PC-3 (cell line): Measurements from ENCODE around the gene HTR5A. TPM values are rescaled to one million over a fixed set of nuclear protein-coding genes. Genes with fewer than 3 reads are reported as not detected.
A peak's percentile ranks its signal among the peaks of the same experiment; 100 is the strongest.

ENCODE experiments used
- ATAC-seq: fragments of 200-7000 bp; cut with Tn5 transposase; 2 replicates; pipeline ENCODE4 v1.9.1; 2020; ENCODE audit warnings: mild to moderate bottlenecking, moderate library complexity
- BruUV-seq: library from RNA; stranded (reverse); fragments of 400-500 nt; replicated peaks from 2 replicates; lab custom pipeline; 2021; lab: Mats Ljungman, UMichigan
- CTCF ChIA-PET: fragments of 300-600 bp; sonication (Branson Sonifier 250); formaldehyde crosslinking; loops from one replicate; lab custom pipeline; 2022; ENCODE audit warnings: antibody characterized with exemption; lab: Charles Lee
- POLR2A ChIA-PET: fragments of 300-600 bp; sonication (Branson Sonifier 250); formaldehyde crosslinking; loops from one replicate; lab custom pipeline; 2022; ENCODE audit warnings: antibody characterized with exemption; ENCODE audit not compliant: unreplicated experiment; lab: Charles Lee
- DNase-seq: peaks from one replicate; pipeline ENCODE4 v3.0.0-alpha.2; 2015
- H2AFZ ChIP-seq: fragments of 300-600 bp; sonication (generic); 2 replicates; pipeline ENCODE4 v1.6.0; 2016; ENCODE audit warnings: antibody characterized with exemption, low read length
- H3F3A ChIP-seq: fragments of 300-600 bp; sonication (generic); one replicate; pipeline ENCODE4 v1.6.0; 2017; ENCODE audit warnings: antibody characterized with exemption, low read length, control low read depth, mild to moderate bottlenecking; ENCODE audit not compliant: unreplicated experiment
- H3K27ac ChIP-seq: fragments of 300-600 bp; sonication (generic); 2 replicates; pipeline ENCODE4 v1.5.1; 2016; ENCODE audit warnings: mild to moderate bottlenecking, low read length
- H3K27me3 ChIP-seq: fragments of 300-600 bp; sonication (generic); 2 replicates; pipeline ENCODE4 v1.6.1; 2016; ENCODE audit warnings: low read length, mixed read lengths
- H3K36me3 ChIP-seq: fragments of 300-600 bp; sonication (generic); 2 replicates; pipeline ENCODE4 v1.6.1; 2016; ENCODE audit warnings: low read depth, mixed run types, low read length, mixed read lengths
- H3K4me1 ChIP-seq: fragments of 300-600 bp; sonication (generic); 2 replicates; pipeline ENCODE4 v1.5.1; 2016; ENCODE audit warnings: low read length; ENCODE audit not compliant: insufficient read depth
- H3K4me2 ChIP-seq: fragments of 300-600 bp; sonication (generic); 2 replicates; pipeline ENCODE4 v1.6.0; 2016; ENCODE audit warnings: low read length
- H3K4me3 ChIP-seq: fragments of 300-600 bp; sonication (generic); 2 replicates; pipeline ENCODE4 v1.5.1; 2016; ENCODE audit warnings: mild to moderate bottlenecking, low read length, mixed read lengths
- H3K79me2 ChIP-seq: fragments of 300-600 bp; sonication (generic); 2 replicates; pipeline ENCODE4 v1.6.1; 2017; ENCODE audit warnings: low read length, mixed read lengths
- H3K9ac ChIP-seq: fragments of 300-600 bp; sonication (generic); 2 replicates; pipeline ENCODE4 v1.6.0; 2016; ENCODE audit warnings: mild to moderate bottlenecking, low read length
- H3K9me2 ChIP-seq: fragments of 300-600 bp; sonication (generic); replicated peaks from 2 replicates; pipeline ENCODE4 v1.6.1; 2016; ENCODE audit warnings: mixed run types, low read length, mixed read lengths
- H3K9me3 ChIP-seq: fragments of 300-600 bp; sonication (generic); 2 replicates; pipeline ENCODE4 v1.6.1; 2016; ENCODE audit warnings: low read length, mixed read lengths
- H4K20me1 ChIP-seq: fragments of 300-600 bp; sonication (generic); 2 replicates; pipeline ENCODE4 v1.6.1; 2016; ENCODE audit warnings: low read length, mixed read lengths
- EZH2 ChIP-seq: fragments of 300-600 bp; sonication (generic); IDR thresholded peaks from one replicate; pipeline ENCODE4 v1.6.1; 2017; ENCODE audit warnings: antibody characterized with exemption, mild to moderate bottlenecking, low read length; ENCODE audit not compliant: unreplicated experiment
- EZH2phosphoT487 ChIP-seq: fragments of 300-600 bp; sonication (generic); IDR thresholded peaks from 2 replicates; pipeline ENCODE4 v1.6.1; 2018; ENCODE audit warnings: mild to moderate bottlenecking, antibody characterized with exemption, low read length, borderline replicate concordance
- intact Hi-C: fragments of 100-400 bp; cut with micrococcal nuclease; formaldehyde crosslinking; loops from 2 replicates; pipeline ENCODE4 v1.9.0; 2023
- total RNA-seq: library from RNA; depleted of rRNA; stranded (reverse); fragments of >200 nt; gene quantifications from 2 replicates; pipeline ENCODE4 v1.2.3, GENCODE V29; 2014
- TF ChIP-seq, protein P1 (sequence below): fragments of 300-600 bp; sonication (generic); conservative IDR thresholded peaks from 2 replicates; pipeline ENCODE4 v1.5.1; 2017; ENCODE audit warnings: antibody characterized with exemption, low read depth, mild to moderate bottlenecking, low read length

HTR5A gene
- total RNA-seq, 1 experiment from 2014 or later, result not detected

DNA sequence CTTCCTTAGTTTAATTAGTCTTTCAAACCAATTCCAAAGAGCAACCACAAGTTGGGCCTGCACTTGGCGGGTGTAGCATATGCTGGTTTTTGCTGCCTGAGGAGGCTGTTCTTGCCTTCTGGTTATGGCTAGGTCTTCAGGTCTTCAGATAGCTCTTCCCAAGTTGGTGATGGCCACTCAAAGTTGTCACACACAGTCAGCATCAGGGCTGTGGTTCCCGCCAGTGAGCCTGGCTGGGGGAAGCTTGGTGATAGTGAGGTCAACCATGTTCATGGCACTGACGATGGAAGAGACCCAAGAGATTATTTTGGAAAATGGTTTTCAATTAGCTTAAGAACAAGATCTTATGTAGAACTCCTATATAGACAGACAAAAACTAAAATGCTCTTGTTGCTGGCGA is 18.8 kb upstream of the HTR5A start:
- BruUV-seq, result no TSS peak
- TF ChIP-seq, protein P1, sequence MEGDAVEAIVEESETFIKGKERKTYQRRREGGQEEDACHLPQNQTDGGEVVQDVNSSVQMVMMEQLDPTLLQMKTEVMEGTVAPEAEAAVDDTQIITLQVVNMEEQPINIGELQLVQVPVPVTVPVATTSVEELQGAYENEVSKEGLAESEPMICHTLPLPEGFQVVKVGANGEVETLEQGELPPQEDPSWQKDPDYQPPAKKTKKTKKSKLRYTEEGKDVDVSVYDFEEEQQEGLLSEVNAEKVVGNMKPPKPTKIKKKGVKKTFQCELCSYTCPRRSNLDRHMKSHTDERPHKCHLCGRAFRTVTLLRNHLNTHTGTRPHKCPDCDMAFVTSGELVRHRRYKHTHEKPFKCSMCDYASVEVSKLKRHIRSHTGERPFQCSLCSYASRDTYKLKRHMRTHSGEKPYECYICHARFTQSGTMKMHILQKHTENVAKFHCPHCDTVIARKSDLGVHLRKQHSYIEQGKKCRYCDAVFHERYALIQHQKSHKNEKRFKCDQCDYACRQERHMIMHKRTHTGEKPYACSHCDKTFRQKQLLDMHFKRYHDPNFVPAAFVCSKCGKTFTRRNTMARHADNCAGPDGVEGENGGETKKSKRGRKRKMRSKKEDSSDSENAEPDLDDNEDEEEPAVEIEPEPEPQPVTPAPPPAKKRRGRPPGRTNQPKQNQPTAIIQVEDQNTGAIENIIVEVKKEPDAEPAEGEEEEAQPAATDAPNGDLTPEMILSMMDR, result no peak
- TF ChIP-seq EZH2 (no peak), EZH2phosphoT487 (no peak)
- Histone ChIP-seq H3K4me1 (no peaks in the 10 kb centered on the region), H3K9me3 (no peaks in the 10 kb centered on the region), H3K27ac (no peak overlapping the region), H4K20me1 (no peaks in the 10 kb centered on the region), H2AFZ (no peak overlapping the region), H3K36me3 (no peaks in the 10 kb centered on the region), H3K9me2 (no peaks in the 10 kb centered on the region), H3K4me2 (no peak overlapping the region), H3F3A (no peaks in the 10 kb centered on the region), H3K27me3 (peaks cover 20% of the 10 kb centered on the region; the same call in 1 of the 2 replicates), H3K79me2 (no peaks in the 10 kb centered on the region), H3K4me3 (no peak overlapping the region), H3K9ac (no peak overlapping the region)
- intact Hi-C loops, result no loop called here
- POLR2A ChIA-PET, result no interaction called here
- CTCF ChIA-PET, result no interaction called here
- no peak for ATAC-seq
- no peak for DNase-seq

DNA sequence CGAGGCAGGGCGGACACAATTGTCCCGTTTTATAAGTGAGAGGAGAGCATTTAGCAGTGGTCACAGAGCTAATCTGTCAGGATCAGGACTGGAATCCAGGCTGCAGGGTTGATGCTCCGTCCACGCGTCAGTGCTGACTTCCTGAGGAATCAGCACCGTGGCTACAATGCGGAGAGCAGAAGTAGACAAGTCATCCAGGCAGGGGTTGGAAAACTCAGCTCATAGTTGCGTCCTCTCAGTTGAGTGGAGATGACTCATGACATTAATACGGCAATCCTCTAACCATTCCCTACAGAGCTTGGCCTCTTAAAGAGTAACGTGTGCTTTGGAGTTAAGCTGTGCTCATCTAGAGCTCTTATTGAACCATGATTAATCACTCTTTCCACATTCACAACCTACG is 17.1 kb upstream of the HTR5A start:
- no TSS peak for BruUV-seq
- no peak overlapping the region for H3K27ac ChIP-seq
- H3K4me1 ChIP-seq, result no peaks in the 10 kb centered on the region
- ChIA-PET CTCF (no interaction called here), POLR2A (no interaction called here)
- no peaks in the 10 kb centered on the region for H3K9me3 ChIP-seq
- intact Hi-C loops, result no loop called here
- DNase-seq (peak; percentile 17), ATAC-seq (no peak)
- H3K4me2 ChIP-seq, result no peak overlapping the region
- H3K36me3 ChIP-seq, result no peaks in the 10 kb centered on the region
- no peaks in the 10 kb centered on the region for H3K9me2 ChIP-seq
- H3K27me3 ChIP-seq, result peaks cover 20% of the 10 kb centered on the region; the same call in 1 of the 2 replicates
- H2AFZ ChIP-seq, result no peak overlapping the region
- H3K4me3 ChIP-seq, result no peak overlapping the region
- H4K20me1 ChIP-seq, result no peaks in the 10 kb centered on the region
- no peaks in the 10 kb centered on the region for H3F3A ChIP-seq
- no peak overlapping the region for H3K9ac ChIP-seq
- TF ChIP-seq EZH2 (no peak), EZH2phosphoT487 (no peak)
- TF ChIP-seq, protein P1, result no peak
- H3K79me2 ChIP-seq, result no peaks in the 10 kb centered on the region

DNA sequence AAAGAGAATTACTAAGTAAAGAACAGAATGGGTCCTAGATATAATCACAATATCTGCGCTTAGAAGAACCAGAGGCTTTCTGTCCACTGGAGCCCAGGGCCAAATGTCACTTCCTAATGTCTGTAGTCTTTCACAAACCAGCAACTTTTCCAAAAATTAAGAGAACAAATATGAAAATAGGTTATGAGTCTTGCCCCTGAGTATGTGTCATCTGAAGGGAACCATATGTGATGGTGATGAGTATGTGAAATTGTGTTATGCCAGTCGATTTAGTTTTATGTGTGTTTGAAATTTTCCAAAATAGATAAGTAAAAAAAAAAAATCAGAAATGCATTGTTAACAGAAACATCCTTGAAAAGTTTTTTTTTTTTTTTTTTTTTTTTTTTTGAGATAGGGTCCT is 15.4 kb upstream of the HTR5A start:
- no peaks in the 10 kb centered on the region for H3K36me3 ChIP-seq
- ATAC-seq, result no peak
- H3K79me2 ChIP-seq, result no peaks in the 10 kb centered on the region
- no peak overlapping the region for H3K9ac ChIP-seq
- BruUV-seq, result no TSS peak
- CTCF ChIA-PET, result no interaction called here
- no peaks in the 10 kb centered on the region for H3K9me3 ChIP-seq
- H2AFZ ChIP-seq, result no peak overlapping the region
- POLR2A ChIA-PET, result no interaction called here
- H3K27me3 ChIP-seq, result peaks cover 21% of the 10 kb centered on the region
- no peak overlapping the region for H3K4me2 ChIP-seq
- TF ChIP-seq, protein P1, result no peak
- TF ChIP-seq EZH2, result no peak
- TF ChIP-seq EZH2phosphoT487, result no peak
- no peak for DNase-seq
- intact Hi-C loops, result no loop called here
- H3F3A ChIP-seq, result no peaks in the 10 kb centered on the region
- H3K4me3 ChIP-seq, result no peak overlapping the region
- H3K4me1 ChIP-seq, result no peaks in the 10 kb centered on the region
- no peak overlapping the region for H3K27ac ChIP-seq
- no peaks in the 10 kb centered on the region for H3K9me2 ChIP-seq
- H4K20me1 ChIP-seq, result no peaks in the 10 kb centered on the region
